MCF 10A (cell line): Measurements from ENCODE around the gene SUPT4H1. TPM values are rescaled to one million over a fixed set of nuclear protein-coding genes. Genes with fewer than 3 reads are reported as not detected.

ENCODE experiments used
- BruUV-seq: library from RNA; stranded (reverse); fragments of 400-500 nt; replicated peaks from 2 replicates; lab custom pipeline; 2021; lab: Mats Ljungman, UMichigan
- CTCF ChIA-PET: fragments of 300-600 bp; sonication (Branson Sonifier 250); formaldehyde crosslinking; extraction: SDS; loops from one replicate; lab custom pipeline; 2021; ENCODE audit warnings: antibody characterized with exemption, inconsistent platforms; lab: Yijun Ruan, JAX
- POLR2A ChIA-PET: fragments of 300-600, 350-650 bp; sonication (Branson Sonifier 250); formaldehyde crosslinking; extraction: SDS; loops from one replicate; lab custom pipeline; 2020; ENCODE audit warnings: antibody characterized with exemption, inconsistent platforms; lab: Yijun Ruan, JAX
- DNase-seq: peaks from one replicate; pipeline ENCODE4 v3.0.0-alpha.2; 2018; ENCODE audit not compliant: unreplicated experiment
- H3K27ac Mint-ChIP-seq: one replicate; pipeline ENCODE4 v1.8.0; 2022; ENCODE audit warnings: mild to moderate bottlenecking, low read depth, mixed read lengths; ENCODE audit not compliant: unreplicated experiment
- H3K27me3 Mint-ChIP-seq: one replicate; pipeline ENCODE4 v1.8.0; 2022; ENCODE audit warnings: mixed read lengths; ENCODE audit not compliant: insufficient read depth, unreplicated experiment
- H3K36me3 Mint-ChIP-seq: one replicate; pipeline ENCODE4 v1.8.0; 2022; ENCODE audit warnings: mild to moderate bottlenecking, moderate library complexity, mixed read lengths; ENCODE audit not compliant: insufficient read depth, unreplicated experiment
- H3K4me1 Mint-ChIP-seq: one replicate; pipeline ENCODE4 v1.8.0; 2022; ENCODE audit warnings: mixed read lengths; ENCODE audit not compliant: insufficient read depth, unreplicated experiment
- H3K4me3 Mint-ChIP-seq: one replicate; pipeline ENCODE4 v1.8.0; 2022; ENCODE audit warnings: mild to moderate bottlenecking, moderate library complexity, mixed read lengths; ENCODE audit not compliant: unreplicated experiment
- H3K9me3 Mint-ChIP-seq: one replicate; pipeline ENCODE4 v1.8.0; 2022; ENCODE audit warnings: mixed read lengths; ENCODE audit not compliant: unreplicated experiment
- CTCF ChIP-seq: fragments of 200-600 bp; IDR thresholded peaks from one replicate; pipeline ENCODE4 v1.8.0; 2022; ENCODE audit warnings: antibody characterized with exemption, mild to moderate bottlenecking; ENCODE audit not compliant: unreplicated experiment
- intact Hi-C: fragments of 100-400 bp; cut with micrococcal nuclease; formaldehyde crosslinking; loops from 2 replicates; pipeline ENCODE4 v1.14.1; 2022
- total RNA-seq: library from RNA; stranded (reverse); gene quantifications from 2 replicates; pipeline ENCODE4 v1.2.3, GENCODE V29; 2022

Gene SUPT4H1
- total RNA-seq, 1 experiment from 2014 or later, result 63.4 TPM

GRCh38 chr17:58378733-58379510 lies 26.9 kb upstream of the SUPT4H1 start:
- no peak for DNase-seq
- Mint-ChIP-seq H3K27ac (no peak overlapping the region), H3K4me3 (no peak overlapping the region), H3K9me3 (no peaks in the 10 kb centered on the region), H3K27me3 (no peaks in the 10 kb centered on the region), H3K4me1 (no peaks in the 10 kb centered on the region), H3K36me3 (no peaks in the 10 kb centered on the region)
- BruUV-seq, result no TSS peak
- CTCF ChIA-PET, result interaction anchor here (0.7 to 0.8 kb wide), 2 partner anchors 11 to 62 kb away, joined by 3 to 7 read pairs; no protein-coding TSS in a partner anchor
- intact Hi-C loops, result no loop called here
- TF ChIP-seq CTCF, result no peak
- POLR2A ChIA-PET, result interaction anchor here (0.8 to 2.0 kb wide), 4 partner anchors 12 to 36 kb away, joined by 3 to 8 read pairs (median 8); partner anchors contain the start of gene SUPT4H1

- Mint-ChIP-seq H3K4me1 (no peaks in the 10 kb centered on the region), H3K27me3 (no peaks in the 10 kb centered on the region), H3K9me3 (no peaks in the 10 kb centered on the region), H3K27ac (no peak overlapping the region), H3K4me3 (no peak overlapping the region), H3K36me3 (no peaks in the 10 kb centered on the region)
- no peak for DNase-seq
- intact Hi-C loops, result no loop called here
- no peak for TF ChIP-seq CTCF
- BruUV-seq, result no TSS peak
- ChIA-PET POLR2A (no interaction called here), CTCF (no interaction called here)
Measured at GRCh38 chr17:58377661-58378060, 25.7 kb upstream of the SUPT4H1 start.

GRCh38 chr17:58377093-58377601 lies 25.1 kb upstream of the SUPT4H1 start:
- H3K27ac Mint-ChIP-seq, result no peak overlapping the region

More at GRCh38 chr17:58377093-58377601, 25.1 kb upstream of the SUPT4H1 start:
- ChIA-PET POLR2A (no interaction called here), CTCF (no interaction called here)
- H3K36me3 Mint-ChIP-seq, result no peaks in the 10 kb centered on the region
- H3K4me1 Mint-ChIP-seq, result no peaks in the 10 kb centered on the region
- H3K4me3 Mint-ChIP-seq, result no peak overlapping the region
- intact Hi-C loops, result no loop called here
- BruUV-seq, result no TSS peak
- H3K9me3 Mint-ChIP-seq, result no peaks in the 10 kb centered on the region
- TF ChIP-seq CTCF, result no peak
- H3K27me3 Mint-ChIP-seq, result no peaks in the 10 kb centered on the region
- no peak for DNase-seq
